ENCODE results near the gene ABCF2. TPM values are rescaled to one million over a fixed set of nuclear protein-coding genes. Genes with fewer than 3 reads are reported as not detected.

ABCF2 gene
- total RNA-seq (2014; rRNA removed; shearing (Covaris generic)): 63.0 and 99.0 TPM in 2 replicates

GRCh38 chr7:151226875-151227782 is at the start of gene ABCF2:
TSS of gene ABCF2 (minus strand) at chr7:151227205. CDS start at chr7:151226458, 747 bp downstream.
- in situ Hi-C loops (cut with HindIII; ENCODE audit: low sequenced_read_pairs): no loop called here
- DNase-seq (ENCODE audit: low spot score): peak; percentile 99

GRCh38 chr7:151275813-151276577 is 49.0 kb upstream of the ABCF2 start:
- in situ Hi-C loops (cut with HindIII; ENCODE audit: low sequenced_read_pairs): no loop called here
- DNase-seq (ENCODE audit: low spot score): peak; percentile 94

GRCh38 chr7:151274936-151275812 is 48.2 kb upstream of the ABCF2 start:
- no peak for DNase-seq (ENCODE audit: low spot score)
- in situ Hi-C loops (cut with HindIII; ENCODE audit: low sequenced_read_pairs): no loop called here

GRCh38 chr7:151274396-151274795 is 47.4 kb upstream of the ABCF2 start:
- DNase-seq (ENCODE audit: low spot score): no peak
- in situ Hi-C loops (cut with HindIII; ENCODE audit: low sequenced_read_pairs): no loop called here

- DNase-seq (ENCODE audit: low spot score): no peak
- in situ Hi-C loops (cut with HindIII; ENCODE audit: low sequenced_read_pairs): no loop called here
Observed at GRCh38 chr7:151273651-151274390, 46.8 kb upstream of the ABCF2 start.

- in situ Hi-C loops (cut with HindIII; ENCODE audit: low sequenced_read_pairs): no loop called here
- DNase-seq (ENCODE audit: low spot score): no peak
Observed at GRCh38 chr7:151272877-151273276, 45.9 kb upstream of the ABCF2 start.

- peak; percentile 11 for DNase-seq (ENCODE audit: low spot score)
- in situ Hi-C loops (cut with HindIII; ENCODE audit: low sequenced_read_pairs): no loop called here
Observed at GRCh38 chr7:151272405-151272804, 45.4 kb upstream of the ABCF2 start.

GRCh38 chr7:151271699-151272355 is 44.8 kb upstream of the ABCF2 start:
- peak; percentile 20 for DNase-seq (ENCODE audit: low spot score)
- in situ Hi-C loops (cut with HindIII; ENCODE audit: low sequenced_read_pairs): no loop called here

GRCh38 chr7:151269511-151269910 is 42.5 kb upstream of the ABCF2 start:
- in situ Hi-C loops (cut with HindIII; ENCODE audit: low sequenced_read_pairs): no loop called here

GRCh38 chr7:151265351-151265931 is 38.4 kb upstream of the ABCF2 start:
- in situ Hi-C loops (cut with HindIII; ENCODE audit: low sequenced_read_pairs): no loop called here

More at GRCh38 chr7:151269511-151269910, 42.5 kb upstream of the ABCF2 start:
- DNase-seq (ENCODE audit: low spot score): no peak

GRCh38 chr7:151264615-151265014 is 37.6 kb upstream of the ABCF2 start:
- in situ Hi-C loops (cut with HindIII; ENCODE audit: low sequenced_read_pairs): no loop called here
- DNase-seq (ENCODE audit: low spot score): no peak

More at GRCh38 chr7:151265351-151265931, 38.4 kb upstream of the ABCF2 start:
- no peak for DNase-seq (ENCODE audit: low spot score)

- DNase-seq (ENCODE audit: low spot score): no peak
- in situ Hi-C loops (cut with HindIII; ENCODE audit: low sequenced_read_pairs): no loop called here
Observed at GRCh38 chr7:151261529-151261928, 34.5 kb upstream of the ABCF2 start.

GRCh38 chr7:151260883-151261282 is 33.9 kb upstream of the ABCF2 start:
- in situ Hi-C loops (cut with HindIII; ENCODE audit: low sequenced_read_pairs): no loop called here
- no peak for DNase-seq (ENCODE audit: low spot score)

- no peak for DNase-seq (ENCODE audit: low spot score)
- in situ Hi-C loops (cut with HindIII; ENCODE audit: low sequenced_read_pairs): no loop called here
Observed at GRCh38 chr7:151260471-151260870, 33.5 kb upstream of the ABCF2 start.

GRCh38 chr7:151257990-151258389 is 31.0 kb upstream of the ABCF2 start:
- in situ Hi-C loops (cut with HindIII; ENCODE audit: low sequenced_read_pairs): loop anchor here (5.0 kb wide), 1 partner anchor 44 kb away; no protein-coding TSS in a partner anchor
- no peak for DNase-seq (ENCODE audit: low spot score)

GRCh38 chr7:151256410-151257045 is 29.5 kb upstream of the ABCF2 start:
- in situ Hi-C loops (cut with HindIII; ENCODE audit: low sequenced_read_pairs): loop anchor here (5.0 kb wide), 1 partner anchor 46 kb away; no protein-coding TSS in a partner anchor
- no peak for DNase-seq (ENCODE audit: low spot score)

GRCh38 chr7:151255390-151255789 is 28.4 kb upstream of the ABCF2 start:
- DNase-seq (ENCODE audit: low spot score): no peak
- in situ Hi-C loops (cut with HindIII; ENCODE audit: low sequenced_read_pairs): loop anchor here (5.0 kb wide), 1 partner anchor 47 kb away; no protein-coding TSS in a partner anchor

Data from G401 (cell line).